Loucy (cell line): ENCODE data around the gene FEZF1.

Experiments
- H2AFZ ChIP-seq: fragments of 200-600 bp; sonication (generic); 2 replicates; pipeline ENCODE4 v1.6.0; 2016; ENCODE audit warnings: antibody characterized with exemption, mild to moderate bottlenecking, low read length, moderate library complexity
- H3F3A ChIP-seq: fragments of 200-600 bp; 2 replicates; pipeline ENCODE4 v1.6.0; 2016; ENCODE audit warnings: antibody characterized with exemption, low read depth, mild to moderate bottlenecking
- H3K27me3 ChIP-seq: fragments of 200-600 bp; sonication (generic); 2 replicates; pipeline ENCODE4 v1.6.1; 2014; ENCODE audit warnings: low read length, mild to moderate bottlenecking; ENCODE audit not compliant: insufficient read depth, poor library complexity, severe bottlenecking
- H3K36me3 ChIP-seq: fragments of 200-600 bp; sonication (generic); 2 replicates; pipeline ENCODE4 v1.6.1; 2016; ENCODE audit warnings: low read length; ENCODE audit not compliant: insufficient read depth
- H3K4me1 ChIP-seq: fragments of 200-600 bp; sonication (generic); 2 replicates; pipeline ENCODE4 v1.5.1; 2014; ENCODE audit warnings: low read length, mild to moderate bottlenecking; ENCODE audit not compliant: insufficient read depth, poor library complexity, severe bottlenecking
- H3K4me2 ChIP-seq: fragments of 200-600 bp; sonication (generic); 2 replicates; pipeline ENCODE4 v1.6.0; 2014; ENCODE audit warnings: antibody characterized with exemption, low read length, low read depth, mild to moderate bottlenecking; ENCODE audit not compliant: poor library complexity, severe bottlenecking
- H3K4me3 ChIP-seq: fragments of 200-600 bp; sonication (generic); 2 replicates; pipeline ENCODE4 v1.5.1; 2014; ENCODE audit warnings: low read length, mild to moderate bottlenecking, mixed read lengths; ENCODE audit not compliant: poor library complexity, severe bottlenecking
- H3K79me2 ChIP-seq: fragments of 200-600 bp; sonication (generic); 2 replicates; pipeline ENCODE4 v1.6.1; 2014; ENCODE audit warnings: low read length; ENCODE audit not compliant: insufficient read depth
- H3K9ac ChIP-seq: fragments of 200-600 bp; sonication (generic); 2 replicates; pipeline ENCODE4 v1.6.0; 2014; ENCODE audit warnings: mild to moderate bottlenecking, low read depth, low read length, moderate library complexity; ENCODE audit not compliant: poor library complexity, severe bottlenecking
- H3K9me2 ChIP-seq: fragments of 200-600 bp; sonication (generic); replicated peaks from 2 replicates; pipeline ENCODE4 v1.6.1; 2016; ENCODE audit warnings: low read depth, low read length, mixed read lengths
- H3K9me3 ChIP-seq: fragments of 200-600 bp; sonication (generic); 2 replicates; pipeline ENCODE4 v1.6.1; 2014; ENCODE audit warnings: mild to moderate bottlenecking, antibody characterized with exemption, low read length, low read depth; ENCODE audit not compliant: insufficient read depth
- H4K20me1 ChIP-seq: fragments of 200-600 bp; sonication (generic); 2 replicates; pipeline ENCODE4 v1.6.0; 2014; ENCODE audit warnings: antibody characterized with exemption, low read length, mild to moderate bottlenecking; ENCODE audit not compliant: insufficient read depth, poor library complexity, severe bottlenecking
- CTCF ChIP-seq: fragments of 200-600 bp; sonication (generic); conservative IDR thresholded peaks from 2 replicates; pipeline ENCODE4 v1.5.1; 2014; ENCODE audit warnings: mild to moderate bottlenecking, antibody characterized with exemption, low read length
- EZH2phosphoT487 ChIP-seq: fragments of 200-600 bp; IDR thresholded peaks from 2 replicates; pipeline ENCODE4 v1.6.1; 2018; ENCODE audit warnings: antibody characterized with exemption, mild to moderate bottlenecking, moderate library complexity, borderline replicate concordance

FEZF1 gene

GRCh38 chr7:122337011-122337410, 32.5 kb upstream of the FEZF1 start:
- H3K36me3 ChIP-seq, result no peaks in the 10 kb centered on the region
- no peaks in the 10 kb centered on the region for H3K79me2 ChIP-seq
- no peaks in the 10 kb centered on the region for H3K27me3 ChIP-seq
- no peaks in the 10 kb centered on the region for H3F3A ChIP-seq
- no peaks in the 10 kb centered on the region for H4K20me1 ChIP-seq
- H3K4me2 ChIP-seq, result no peak overlapping the region
- H3K4me1 ChIP-seq, result no peaks in the 10 kb centered on the region
- H3K9me2 ChIP-seq, result no peaks in the 10 kb centered on the region
- H2AFZ ChIP-seq, result no peak overlapping the region
- no peak for TF ChIP-seq CTCF
- no peak for TF ChIP-seq EZH2phosphoT487
- H3K9me3 ChIP-seq, result no peaks in the 10 kb centered on the region
- H3K4me3 ChIP-seq, result no peak overlapping the region
- H3K9ac ChIP-seq, result no peak overlapping the region

GRCh38 chr7:122329145-122329802, 24.7 kb upstream of the FEZF1 start:
- TF ChIP-seq EZH2phosphoT487 (no peak), CTCF (no peak)

GRCh38 chr7:122327969-122328368, 23.4 kb upstream of the FEZF1 start:
- TF ChIP-seq EZH2phosphoT487 (no peak), CTCF (no peak)

More at GRCh38 chr7:122329145-122329802, 24.7 kb upstream of the FEZF1 start:
- Histone ChIP-seq H3K4me1 (no peaks in the 10 kb centered on the region), H3K27me3 (no peaks in the 10 kb centered on the region), H3K9me2 (no peaks in the 10 kb centered on the region), H3K79me2 (no peaks in the 10 kb centered on the region), H3K4me2 (no peak overlapping the region), H3F3A (no peaks in the 10 kb centered on the region), H3K4me3 (no peak overlapping the region), H3K9me3 (no peaks in the 10 kb centered on the region), H4K20me1 (no peaks in the 10 kb centered on the region), H3K9ac (no peak overlapping the region), H3K36me3 (no peaks in the 10 kb centered on the region), H2AFZ (no peak overlapping the region)

More at GRCh38 chr7:122327969-122328368, 23.4 kb upstream of the FEZF1 start:
- Histone ChIP-seq H3K79me2 (no peaks in the 10 kb centered on the region), H3K4me2 (no peak overlapping the region), H3K9ac (no peak overlapping the region), H3K9me3 (no peaks in the 10 kb centered on the region), H4K20me1 (no peaks in the 10 kb centered on the region), H2AFZ (no peak overlapping the region), H3K9me2 (no peaks in the 10 kb centered on the region), H3K4me3 (no peak overlapping the region), H3K27me3 (no peaks in the 10 kb centered on the region), H3F3A (no peaks in the 10 kb centered on the region), H3K36me3 (no peaks in the 10 kb centered on the region), H3K4me1 (no peaks in the 10 kb centered on the region)
